HepG2 (cell line): ENCODE measurements around the gene FAM222A. TPM values are rescaled to one million over a fixed set of nuclear protein-coding genes. Genes with fewer than 3 reads are reported as not detected.
A peak's percentile ranks its signal among the peaks of the same experiment; 100 is the strongest.

Source experiments
- GATAD2A ChIP-seq: IDR thresholded peaks from 2 replicates; pipeline ENCODE4 v1.6.1; 2016
- IKZF5 ChIP-seq: IDR thresholded peaks from 2 replicates; pipeline ENCODE4 v1.6.1; 2018; ENCODE audit warnings: missing genetic modification reagents, mild to moderate bottlenecking, missing compliant biosample characterization
- IRX3 ChIP-seq: sonication (generic); formaldehyde crosslinking; IDR thresholded peaks from 2 replicates; pipeline ENCODE4 v1.8.1; 2023; ENCODE audit warnings: mild to moderate bottlenecking, low read depth, missing genetic modification reagents, borderline replicate concordance
- MEIS2 ChIP-seq: sonication (generic); formaldehyde crosslinking; IDR thresholded peaks from 2 replicates; pipeline ENCODE4 v1.9.0; 2021; ENCODE audit warnings: mild to moderate bottlenecking, missing genetic modification reagents
- NFE2 ChIP-seq: sonication (generic); formaldehyde crosslinking; IDR thresholded peaks from 2 replicates; pipeline ENCODE4 v1.4.0; 2020; ENCODE audit warnings: missing genetic modification reagents
- SMC3 ChIP-seq: IDR thresholded peaks from 2 replicates; pipeline ENCODE4 v1.6.1; 2011; ENCODE audit warnings: low read length, improper control_type of control experiment
- TCF7 ChIP-seq: sonication (generic); IDR thresholded peaks from 2 replicates; pipeline ENCODE4 v1.6.1; 2016; ENCODE audit warnings: antibody characterized with exemption, low read depth
- THRA ChIP-seq: sonication (generic); formaldehyde crosslinking; IDR thresholded peaks from 2 replicates; pipeline ENCODE4 v1.4.0; 2020; ENCODE audit warnings: missing genetic modification reagents, borderline replicate concordance
- ZBTB40 ChIP-seq, 2 experiments: fragments of 450-650 bp in 1 of 2; sonication (generic) in 1 of 2; formaldehyde crosslinking in 1 of 2; IDR thresholded peaks; 2 replicates each; pipeline versions ENCODE4 v1.6.1 to v1.8.0; 2016 to 2022; ENCODE audit warnings: antibody characterized with exemption in 1 of 2, mild to moderate bottlenecking in 1 of 2, missing genetic modification reagents in 1 of 2
- ZNF326 ChIP-seq: sonication (generic); formaldehyde crosslinking; IDR thresholded peaks from 2 replicates; pipeline ENCODE4 v1.4.0; 2020; ENCODE audit warnings: missing genetic modification reagents, borderline replicate concordance
- ZNF891 ChIP-seq: sonication (generic); formaldehyde crosslinking; IDR thresholded peaks from 2 replicates; pipeline ENCODE4 v1.5.0; 2020; ENCODE audit warnings: mild to moderate bottlenecking, missing genetic modification reagents
- polyA plus RNA-seq, 8 experiments: library from polyadenylated mRNA; depleted of rRNA in 3 of 8; stranded (reverse) in 7 of 8; unstranded in 1 of 8; fragments of >200 nt; fragmentation: Illumina TruSeq in 4 of 8; extraction: Trizol in 4 of 8; gene quantifications; 2 replicates each; pipeline versions ENCODE4 v1.2.1 to v1.2.3, GENCODE V29; 2011 to 2016; ENCODE audit warnings: low read depth in 4 of 8, missing spikeins in 1 of 8, mixed read lengths in 1 of 8; ENCODE audit not compliant: insufficient read depth in 1 of 8
- total RNA-seq, 5 experiments: library from RNA; depleted of rRNA; stranded (reverse); fragments of >200 nt; fragmentation: Illumina TruSeq; extraction: Trizol; gene quantifications; 2 replicates each; pipeline ENCODE4 v1.2.3, GENCODE V29; 2016; ENCODE audit warnings: low read depth in 1 of 5
- TF ChIP-seq, protein P1 (sequence below): sonication (generic); formaldehyde crosslinking; IDR thresholded peaks from 2 replicates; pipeline ENCODE4 v1.8.0; 2022; ENCODE audit warnings: missing genetic modification reagents, mild to moderate bottlenecking, inconsistent platforms, borderline replicate concordance
- TF ChIP-seq, protein P2 (sequence below): sonication (generic); formaldehyde crosslinking; IDR thresholded peaks from 2 replicates; pipeline ENCODE4 v1.8.0; 2022; ENCODE audit warnings: mild to moderate bottlenecking, missing genetic modification reagents

FAM222A gene
- total and polyA plus RNA-seq, 2 of the 13 experiments (the other 11 are each of a cell fraction or from before 2014, with no cell fraction given) = 2.7 to 9.6 TPM

DNA sequence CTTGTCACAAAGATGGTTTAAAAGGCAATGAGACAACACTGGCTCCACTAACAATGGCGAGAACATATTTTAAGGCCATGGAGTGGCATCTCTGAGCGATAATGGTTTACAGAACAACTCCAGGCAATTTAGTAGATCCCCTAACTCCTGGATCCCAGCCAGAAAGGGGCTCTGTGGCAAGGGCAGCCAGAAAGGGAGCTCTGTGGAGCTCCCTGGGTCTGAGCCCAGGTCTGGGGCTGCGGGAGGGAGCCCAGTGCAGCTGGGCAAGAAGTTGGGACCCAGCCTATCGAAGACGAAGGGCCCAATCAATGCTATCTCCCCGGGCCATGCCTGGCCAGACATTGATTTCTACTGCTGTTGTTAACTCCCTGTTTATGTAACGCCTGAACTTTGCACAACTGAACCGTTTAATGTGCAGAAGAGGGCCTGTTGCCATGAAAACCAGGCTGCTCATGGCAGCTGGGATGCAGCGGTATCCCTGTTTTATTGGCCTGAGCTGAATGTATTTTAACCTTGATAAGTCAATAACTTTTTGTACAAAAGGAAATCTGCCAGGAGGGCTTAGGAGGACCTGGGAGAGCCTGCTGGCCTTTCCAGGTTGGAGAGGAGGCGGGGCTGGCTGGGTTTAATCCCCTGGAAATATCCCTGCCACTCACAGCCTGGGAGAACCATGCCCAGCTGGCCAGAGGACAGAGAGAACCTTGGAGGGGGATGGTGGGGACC, 6.7 kb upstream of the FAM222A start (continued):
- TF ChIP-seq ZBTB40 (IDR thresholded peaks at IDR 0.05) = no peak
- no peak for TF ChIP-seq ZBTB40 (CRISPR knock-in tag; IDR thresholded peaks at IDR 0.05)
- TF ChIP-seq TCF7 = no peak
- TF ChIP-seq GATAD2A = peak; percentile 70
- TF ChIP-seq, protein P1, sequence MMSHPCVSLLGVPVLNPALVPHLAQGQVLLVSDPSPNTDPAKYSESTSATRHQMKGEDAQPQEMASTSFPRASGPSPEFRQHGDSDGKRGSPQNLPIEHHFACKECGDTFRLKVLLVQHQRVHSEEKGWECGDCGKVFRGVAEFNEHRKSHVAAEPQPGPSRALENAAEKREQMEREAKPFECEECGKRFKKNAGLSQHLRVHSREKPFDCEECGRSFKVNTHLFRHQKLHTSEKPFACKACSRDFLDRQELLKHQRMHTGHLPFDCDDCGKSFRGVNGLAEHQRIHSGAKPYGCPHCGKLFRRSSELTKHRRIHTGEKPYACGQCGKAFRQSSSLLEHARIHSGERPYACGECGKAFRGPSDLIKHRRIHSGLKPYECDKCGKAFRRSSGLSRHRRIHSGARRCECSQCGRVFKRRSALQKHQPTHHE (CRISPR knock-in tag) = no peak
- TF ChIP-seq NFE2 (CRISPR knock-in tag) = no peak
- TF ChIP-seq IKZF5 = 0 out of 2 replicates have a peak, but pooled peaks have one; percentile 59
- TF ChIP-seq IRX3 = no peak
- TF ChIP-seq, protein P2, sequence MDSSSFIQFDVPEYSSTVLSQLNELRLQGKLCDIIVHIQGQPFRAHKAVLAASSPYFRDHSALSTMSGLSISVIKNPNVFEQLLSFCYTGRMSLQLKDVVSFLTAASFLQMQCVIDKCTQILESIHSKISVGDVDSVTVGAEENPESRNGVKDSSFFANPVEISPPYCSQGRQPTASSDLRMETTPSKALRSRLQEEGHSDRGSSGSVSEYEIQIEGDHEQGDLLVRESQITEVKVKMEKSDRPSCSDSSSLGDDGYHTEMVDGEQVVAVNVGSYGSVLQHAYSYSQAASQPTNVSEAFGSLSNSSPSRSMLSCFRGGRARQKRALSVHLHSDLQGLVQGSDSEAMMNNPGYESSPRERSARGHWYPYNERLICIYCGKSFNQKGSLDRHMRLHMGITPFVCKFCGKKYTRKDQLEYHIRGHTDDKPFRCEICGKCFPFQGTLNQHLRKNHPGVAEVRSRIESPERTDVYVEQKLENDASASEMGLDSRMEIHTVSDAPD (CRISPR knock-in tag) = no peak
- 0 out of 2 replicates have a peak, but pooled peaks have one; percentile 19 for TF ChIP-seq MEIS2 (CRISPR knock-in tag)
- no peak for TF ChIP-seq ZNF891
- peak; percentile 57; the same call in 1 of the 2 replicates for TF ChIP-seq THRA
- TF ChIP-seq ZNF326 (CRISPR knock-in tag) = no peak
- peak; percentile 15; the same call in 1 of the 2 replicates for TF ChIP-seq SMC3
